Liver (tissue), 3 donors: ENCODE measurements around the gene ACTN4.

Source experiments
- RAD21 ChIP-seq, 2 donors: IDR thresholded peaks; 2 replicates each; pipeline ENCODE4 v1.6.1; 2016; ENCODE audit warnings: antibody characterized with exemption in 2 of 2, mild to moderate bottlenecking in 2 of 2
- SP1 ChIP-seq: IDR thresholded peaks from 2 replicates; pipeline ENCODE4 v1.6.1; 2018; ENCODE audit warnings: antibody characterized with exemption, mild to moderate bottlenecking
- TAF1 ChIP-seq: conservative IDR thresholded peaks from 2 replicates; pipeline ENCODE4 v1.6.1; 2016; ENCODE audit warnings: antibody characterized with exemption, mild to moderate bottlenecking
- YY1 ChIP-seq: IDR thresholded peaks from 2 replicates; pipeline ENCODE4 v1.6.1; 2016; ENCODE audit warnings: antibody characterized with exemption, mild to moderate bottlenecking
- TF ChIP-seq, protein P1 (sequence below): fragments of 150-350 bp; IDR thresholded peaks from 2 replicates; pipeline ENCODE4 v1.5.1; 2017; ENCODE audit warnings: improper control_type of control experiment, low read depth, low read length; ENCODE audit not compliant: missing input control
- TF ChIP-seq, protein P2 (sequence below): IDR thresholded peaks from 2 replicates; pipeline ENCODE4 v1.6.1; 2016; ENCODE audit warnings: antibody characterized with exemption
- TF ChIP-seq, protein P3 (sequence below): IDR thresholded peaks from 2 replicates; pipeline ENCODE4 v1.6.1; 2016; ENCODE audit warnings: antibody characterized with exemption, mild to moderate bottlenecking
- TF ChIP-seq, protein P4 (sequence below): IDR thresholded peaks from 2 replicates; pipeline ENCODE4 v1.6.1; 2016; ENCODE audit warnings: antibody characterized with exemption
- TF ChIP-seq, protein P5 (sequence below): IDR thresholded peaks from 2 replicates; pipeline ENCODE4 v1.6.1; 2016; ENCODE audit warnings: antibody characterized with exemption
- donor health status: healthy.
- donor health status: healthy.

DNA sequence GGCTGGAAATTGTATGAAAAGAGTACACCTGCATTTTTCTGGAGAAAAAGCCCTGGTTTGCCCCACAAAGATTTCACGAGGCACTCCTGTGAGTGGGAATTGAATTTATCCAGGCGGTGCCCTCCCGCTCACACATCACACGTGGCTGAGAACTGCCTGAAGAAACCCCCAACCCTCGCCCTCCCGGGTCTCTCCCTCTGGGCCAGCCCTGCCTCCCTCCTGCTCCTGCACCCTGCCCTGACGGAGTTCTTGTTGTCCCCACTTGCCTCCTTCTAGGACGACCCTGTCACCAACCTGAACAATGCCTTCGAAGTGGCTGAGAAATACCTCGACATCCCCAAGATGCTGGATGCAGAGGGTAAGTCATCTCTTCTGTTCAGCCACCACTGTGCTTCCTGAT, 61.7 kb downstream of the ACTN4 start:
- TF ChIP-seq, protein P1, sequence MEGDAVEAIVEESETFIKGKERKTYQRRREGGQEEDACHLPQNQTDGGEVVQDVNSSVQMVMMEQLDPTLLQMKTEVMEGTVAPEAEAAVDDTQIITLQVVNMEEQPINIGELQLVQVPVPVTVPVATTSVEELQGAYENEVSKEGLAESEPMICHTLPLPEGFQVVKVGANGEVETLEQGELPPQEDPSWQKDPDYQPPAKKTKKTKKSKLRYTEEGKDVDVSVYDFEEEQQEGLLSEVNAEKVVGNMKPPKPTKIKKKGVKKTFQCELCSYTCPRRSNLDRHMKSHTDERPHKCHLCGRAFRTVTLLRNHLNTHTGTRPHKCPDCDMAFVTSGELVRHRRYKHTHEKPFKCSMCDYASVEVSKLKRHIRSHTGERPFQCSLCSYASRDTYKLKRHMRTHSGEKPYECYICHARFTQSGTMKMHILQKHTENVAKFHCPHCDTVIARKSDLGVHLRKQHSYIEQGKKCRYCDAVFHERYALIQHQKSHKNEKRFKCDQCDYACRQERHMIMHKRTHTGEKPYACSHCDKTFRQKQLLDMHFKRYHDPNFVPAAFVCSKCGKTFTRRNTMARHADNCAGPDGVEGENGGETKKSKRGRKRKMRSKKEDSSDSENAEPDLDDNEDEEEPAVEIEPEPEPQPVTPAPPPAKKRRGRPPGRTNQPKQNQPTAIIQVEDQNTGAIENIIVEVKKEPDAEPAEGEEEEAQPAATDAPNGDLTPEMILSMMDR: no peak
- TF ChIP-seq YY1 (no peak), TAF1 (no peak), RAD21 (IDR thresholded peaks at IDR 0.05) (no peak), SP1 (no peak)
- TF ChIP-seq, protein P2, sequence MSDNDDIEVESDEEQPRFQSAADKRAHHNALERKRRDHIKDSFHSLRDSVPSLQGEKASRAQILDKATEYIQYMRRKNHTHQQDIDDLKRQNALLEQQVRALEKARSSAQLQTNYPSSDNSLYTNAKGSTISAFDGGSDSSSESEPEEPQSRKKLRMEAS: no peak
- TF ChIP-seq, protein P3, sequence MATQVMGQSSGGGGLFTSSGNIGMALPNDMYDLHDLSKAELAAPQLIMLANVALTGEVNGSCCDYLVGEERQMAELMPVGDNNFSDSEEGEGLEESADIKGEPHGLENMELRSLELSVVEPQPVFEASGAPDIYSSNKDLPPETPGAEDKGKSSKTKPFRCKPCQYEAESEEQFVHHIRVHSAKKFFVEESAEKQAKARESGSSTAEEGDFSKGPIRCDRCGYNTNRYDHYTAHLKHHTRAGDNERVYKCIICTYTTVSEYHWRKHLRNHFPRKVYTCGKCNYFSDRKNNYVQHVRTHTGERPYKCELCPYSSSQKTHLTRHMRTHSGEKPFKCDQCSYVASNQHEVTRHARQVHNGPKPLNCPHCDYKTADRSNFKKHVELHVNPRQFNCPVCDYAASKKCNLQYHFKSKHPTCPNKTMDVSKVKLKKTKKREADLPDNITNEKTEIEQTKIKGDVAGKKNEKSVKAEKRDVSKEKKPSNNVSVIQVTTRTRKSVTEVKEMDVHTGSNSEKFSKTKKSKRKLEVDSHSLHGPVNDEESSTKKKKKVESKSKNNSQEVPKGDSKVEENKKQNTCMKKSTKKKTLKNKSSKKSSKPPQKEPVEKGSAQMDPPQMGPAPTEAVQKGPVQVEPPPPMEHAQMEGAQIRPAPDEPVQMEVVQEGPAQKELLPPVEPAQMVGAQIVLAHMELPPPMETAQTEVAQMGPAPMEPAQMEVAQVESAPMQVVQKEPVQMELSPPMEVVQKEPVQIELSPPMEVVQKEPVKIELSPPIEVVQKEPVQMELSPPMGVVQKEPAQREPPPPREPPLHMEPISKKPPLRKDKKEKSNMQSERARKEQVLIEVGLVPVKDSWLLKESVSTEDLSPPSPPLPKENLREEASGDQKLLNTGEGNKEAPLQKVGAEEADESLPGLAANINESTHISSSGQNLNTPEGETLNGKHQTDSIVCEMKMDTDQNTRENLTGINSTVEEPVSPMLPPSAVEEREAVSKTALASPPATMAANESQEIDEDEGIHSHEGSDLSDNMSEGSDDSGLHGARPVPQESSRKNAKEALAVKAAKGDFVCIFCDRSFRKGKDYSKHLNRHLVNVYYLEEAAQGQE: no peak
- TF ChIP-seq, protein P4, sequence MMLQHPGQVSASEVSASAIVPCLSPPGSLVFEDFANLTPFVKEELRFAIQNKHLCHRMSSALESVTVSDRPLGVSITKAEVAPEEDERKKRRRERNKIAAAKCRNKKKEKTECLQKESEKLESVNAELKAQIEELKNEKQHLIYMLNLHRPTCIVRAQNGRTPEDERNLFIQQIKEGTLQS: no peak
- TF ChIP-seq, protein P5, sequence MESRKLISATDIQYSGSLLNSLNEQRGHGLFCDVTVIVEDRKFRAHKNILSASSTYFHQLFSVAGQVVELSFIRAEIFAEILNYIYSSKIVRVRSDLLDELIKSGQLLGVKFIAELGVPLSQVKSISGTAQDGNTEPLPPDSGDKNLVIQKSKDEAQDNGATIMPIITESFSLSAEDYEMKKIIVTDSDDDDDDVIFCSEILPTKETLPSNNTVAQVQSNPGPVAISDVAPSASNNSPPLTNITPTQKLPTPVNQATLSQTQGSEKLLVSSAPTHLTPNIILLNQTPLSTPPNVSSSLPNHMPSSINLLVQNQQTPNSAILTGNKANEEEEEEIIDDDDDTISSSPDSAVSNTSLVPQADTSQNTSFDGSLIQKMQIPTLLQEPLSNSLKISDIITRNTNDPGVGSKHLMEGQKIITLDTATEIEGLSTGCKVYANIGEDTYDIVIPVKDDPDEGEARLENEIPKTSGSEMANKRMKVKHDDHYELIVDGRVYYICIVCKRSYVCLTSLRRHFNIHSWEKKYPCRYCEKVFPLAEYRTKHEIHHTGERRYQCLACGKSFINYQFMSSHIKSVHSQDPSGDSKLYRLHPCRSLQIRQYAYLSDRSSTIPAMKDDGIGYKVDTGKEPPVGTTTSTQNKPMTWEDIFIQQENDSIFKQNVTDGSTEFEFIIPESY: no peak
